ENCODE results near the gene ANXA6. TPM values are rescaled to one million over a fixed set of nuclear protein-coding genes. Genes with fewer than 3 reads are reported as not detected.
A peak's percentile ranks its signal among the peaks of the same experiment; 100 is the strongest.
"Not testable (repeated sequence)": the region's sequence is repeated elsewhere in the genome, so short reads cannot be mapped to it uniquely, and the experiment has no call there.

Gene ANXA6
- total and polyA plus RNA-seq, 10 donors: 141 to 295 (median 185) TPM

DNA sequence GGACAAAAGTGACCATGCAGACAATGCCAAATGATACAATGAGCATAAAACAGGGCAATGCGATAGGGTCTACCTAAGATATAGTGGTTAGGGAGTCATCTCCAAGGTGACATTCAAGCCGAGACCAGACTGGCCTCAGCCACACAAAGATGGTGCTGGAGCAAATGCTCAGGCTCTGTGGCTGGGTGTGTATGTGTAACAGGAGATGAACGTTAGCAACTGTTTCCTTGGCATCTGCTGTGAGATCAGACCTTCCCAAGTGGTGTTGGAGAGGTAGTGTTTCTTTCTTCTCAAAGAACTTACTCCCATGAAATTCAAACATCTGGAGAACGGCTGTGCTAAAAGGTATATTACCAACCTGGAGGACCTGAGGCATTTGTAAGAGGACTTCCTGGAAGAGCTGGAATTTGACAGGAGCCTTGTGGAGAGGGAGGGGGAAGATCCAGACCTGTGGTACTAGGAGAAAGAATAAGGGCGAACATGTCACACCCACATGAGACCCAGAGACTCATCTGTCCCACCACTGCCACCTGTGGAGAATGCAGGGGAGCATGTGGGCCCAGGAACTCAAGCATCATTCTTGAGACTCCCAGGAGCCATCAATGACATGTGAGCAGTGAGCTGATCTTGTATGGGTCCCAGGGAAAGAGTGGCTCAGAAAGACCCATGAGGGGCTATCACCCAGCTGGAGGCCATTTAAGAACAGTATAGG is 21.4 kb upstream of the ANXA6 start:
- intact Hi-C loops (cut with DNase I; ENCODE audit: low total_unique reads): loop anchor here (10.0 kb wide), 1 partner anchor 56 kb away; no protein-coding TSS in a partner anchor
- H3K27ac ChIP-seq: peak overlapping the region in 1 of 8 donors; percentile 49
- H3K27me3 ChIP-seq (replicated peaks in 1 of 7): no peaks in the 10 kb centered on the region
- H3K9me3 ChIP-seq: no peaks in the 10 kb centered on the region
- no peak overlapping the region for H3K4me3 ChIP-seq
- peaks cover 0 to 22% (median 0%) of the 10 kb centered on the region in 6 donors for H3K4me1 ChIP-seq
- TF ChIP-seq POLR2A (IDR thresholded peaks at IDR 0.05) (no peak), POLR2AphosphoS5 (IDR thresholded peaks at IDR 0.05) (no peak)
- TF ChIP-seq, protein P1, sequence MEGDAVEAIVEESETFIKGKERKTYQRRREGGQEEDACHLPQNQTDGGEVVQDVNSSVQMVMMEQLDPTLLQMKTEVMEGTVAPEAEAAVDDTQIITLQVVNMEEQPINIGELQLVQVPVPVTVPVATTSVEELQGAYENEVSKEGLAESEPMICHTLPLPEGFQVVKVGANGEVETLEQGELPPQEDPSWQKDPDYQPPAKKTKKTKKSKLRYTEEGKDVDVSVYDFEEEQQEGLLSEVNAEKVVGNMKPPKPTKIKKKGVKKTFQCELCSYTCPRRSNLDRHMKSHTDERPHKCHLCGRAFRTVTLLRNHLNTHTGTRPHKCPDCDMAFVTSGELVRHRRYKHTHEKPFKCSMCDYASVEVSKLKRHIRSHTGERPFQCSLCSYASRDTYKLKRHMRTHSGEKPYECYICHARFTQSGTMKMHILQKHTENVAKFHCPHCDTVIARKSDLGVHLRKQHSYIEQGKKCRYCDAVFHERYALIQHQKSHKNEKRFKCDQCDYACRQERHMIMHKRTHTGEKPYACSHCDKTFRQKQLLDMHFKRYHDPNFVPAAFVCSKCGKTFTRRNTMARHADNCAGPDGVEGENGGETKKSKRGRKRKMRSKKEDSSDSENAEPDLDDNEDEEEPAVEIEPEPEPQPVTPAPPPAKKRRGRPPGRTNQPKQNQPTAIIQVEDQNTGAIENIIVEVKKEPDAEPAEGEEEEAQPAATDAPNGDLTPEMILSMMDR (IDR thresholded peaks at IDR 0.05 in 8 of 11, conservative IDR thresholded peaks at IDR 0.05 in 3 of 11): no peak
- peaks cover 0 to 83% (median 38%) of the 10 kb centered on the region in 6 donors for H3K36me3 ChIP-seq
- 78 to 92% (median 85%) methylated on average over 5 of the region's 5 CpGs for WGBS, 5 donors
- no peak for DNase-seq

GRCh38 chr5:151178372-151178771 is 20.8 kb upstream of the ANXA6 start:
- Histone ChIP-seq H3K36me3 (peaks cover 0 to 77% (median 32%) of the 10 kb centered on the region in 6 donors), H3K9me3 (no peaks in the 10 kb centered on the region), H3K27ac (peak overlapping the region in 1 of 8 donors; percentile 49), H3K4me3 (no peak overlapping the region), H3K27me3 (replicated peaks in 1 of 7) (no peaks in the 10 kb centered on the region), H3K4me1 (peaks cover 0 to 26% (median 0%) of the 10 kb centered on the region in 6 donors)
- TF ChIP-seq POLR2A (IDR thresholded peaks at IDR 0.05): no peak
- TF ChIP-seq, protein P1 (IDR thresholded peaks at IDR 0.05 in 8 of 11, conservative IDR thresholded peaks at IDR 0.05 in 3 of 11): no peak
- TF ChIP-seq POLR2AphosphoS5 (IDR thresholded peaks at IDR 0.05): peak in 1 of 3 donors; percentile 26
- DNase-seq: no peak
- intact Hi-C loops (cut with DNase I; ENCODE audit: low total_unique reads): loop anchor here (10.0 kb wide), 1 partner anchor 56 kb away; no protein-coding TSS in a partner anchor
- WGBS, 5 donors: 59 to 75% (median 71%) methylated on average over 1 of the region's 1 CpG

GRCh38 chr5:151176268-151176667 is 18.7 kb upstream of the ANXA6 start:
- peak in 1 of 3 donors; percentile 19 for TF ChIP-seq POLR2AphosphoS5 (IDR thresholded peaks at IDR 0.05)
- intact Hi-C loops (cut with DNase I; ENCODE audit: low total_unique reads): loop anchor here (10.0 kb wide), 1 partner anchor 59 kb away; no protein-coding TSS in a partner anchor
- 57 to 98% (median 94%) methylated on average over 5 of the region's 5 CpGs for WGBS, 5 donors
- H3K36me3 ChIP-seq: peaks cover 0 to 56% (median 12%) of the 10 kb centered on the region in 6 donors
- H3K9me3 ChIP-seq; H3K4me3 ChIP-seq; DNase-seq; H3K27ac ChIP-seq; H3K27me3 ChIP-seq (replicated peaks in 1 of 7): not testable (repeated sequence)
- peaks cover 0 to 35% (median 2%) of the 10 kb centered on the region in 6 donors for H3K4me1 ChIP-seq

GRCh38 chr5:151174612-151175101 is 17.1 kb upstream of the ANXA6 start:
- TF ChIP-seq POLR2A (IDR thresholded peaks at IDR 0.05) (no peak), POLR2AphosphoS5 (IDR thresholded peaks at IDR 0.05) (peak in 1 of 3 donors; percentile 38)
- TF ChIP-seq, protein P1 (IDR thresholded peaks at IDR 0.05 in 8 of 11, conservative IDR thresholded peaks at IDR 0.05 in 3 of 11): no peak
- no peak for DNase-seq
- Histone ChIP-seq H3K27ac (peak overlapping the region in 3 of 8 donors; percentile 31 to 58 (median 53)), H3K36me3 (peaks cover 0 to 40% (median 0%) of the 10 kb centered on the region in 6 donors), H3K27me3 (replicated peaks in 1 of 7) (no peaks in the 10 kb centered on the region), H3K4me1 (peaks cover 0 to 44% (median 3%) of the 10 kb centered on the region in 6 donors), H3K4me3 (peak overlapping the region in 1 of 8 donors; percentile 24), H3K9me3 (no peaks in the 10 kb centered on the region)
- intact Hi-C loops (cut with DNase I; ENCODE audit: low total_unique reads): loop anchor here (10.0 kb wide), 1 partner anchor 60 kb away; no protein-coding TSS in a partner anchor
- WGBS, 5 donors: 78 to 92% (median 83%) methylated on average over 15 of the region's 15 CpGs
